Hematopoietic multipotent progenitor cell treated with erythropoietin and hydrocortisone succinate and interleukin-3 and kit ligand, for 17 days (in vitro differentiated cells): ENCODE results near the gene CCHCR1.

ENCODE experiments used
- DNase-seq: peaks from one replicate; pipeline ENCODE4 v3.0.0-alpha.2; 2015; ENCODE audit warnings: low spot score

CCHCR1 gene

DNA sequence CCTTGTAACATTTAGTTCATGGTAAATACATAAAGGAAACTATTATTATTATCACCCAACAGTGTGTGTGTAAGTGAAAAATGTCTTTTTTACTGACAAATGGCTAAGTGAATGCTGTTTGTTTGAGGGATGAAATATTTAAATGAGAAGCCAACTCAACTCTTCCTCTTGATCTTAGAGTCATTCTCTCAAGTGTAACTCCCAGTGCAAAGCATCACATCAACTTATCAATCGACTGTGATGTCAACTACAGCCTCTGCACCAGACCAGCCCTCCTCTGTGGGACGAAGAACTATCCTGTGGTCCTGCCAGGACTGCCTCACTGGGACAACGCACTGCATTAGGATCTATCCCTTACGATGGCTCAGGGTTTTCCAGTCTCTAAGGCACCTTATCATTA, 50.5 kb downstream of the CCHCR1 start:
- DNase-seq: no peak

DNA sequence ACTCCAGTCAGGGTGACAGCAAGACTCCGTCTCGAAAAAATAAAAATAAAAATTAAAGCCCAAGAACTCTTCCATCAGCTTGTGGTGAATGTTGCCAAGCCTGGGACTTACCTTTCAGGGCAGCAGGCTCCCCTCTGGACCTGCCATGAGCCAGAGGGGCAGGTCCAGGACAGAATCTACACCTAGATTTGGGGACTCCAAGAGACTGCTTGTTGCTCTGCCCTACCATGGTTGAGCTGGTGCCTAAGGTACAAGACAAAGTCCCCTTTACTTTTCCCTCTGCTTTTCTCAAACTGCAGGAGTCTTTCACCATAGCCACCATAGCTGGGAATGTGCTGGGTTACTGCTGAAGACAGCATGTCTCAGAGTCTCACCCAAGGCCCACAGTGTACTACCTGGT, 54.5 kb downstream of the CCHCR1 start:
- DNase-seq: no peak

GRCh38 chr6:31098449-31098938, 59.1 kb downstream of the CCHCR1 start:
- no peak for DNase-seq

DNA sequence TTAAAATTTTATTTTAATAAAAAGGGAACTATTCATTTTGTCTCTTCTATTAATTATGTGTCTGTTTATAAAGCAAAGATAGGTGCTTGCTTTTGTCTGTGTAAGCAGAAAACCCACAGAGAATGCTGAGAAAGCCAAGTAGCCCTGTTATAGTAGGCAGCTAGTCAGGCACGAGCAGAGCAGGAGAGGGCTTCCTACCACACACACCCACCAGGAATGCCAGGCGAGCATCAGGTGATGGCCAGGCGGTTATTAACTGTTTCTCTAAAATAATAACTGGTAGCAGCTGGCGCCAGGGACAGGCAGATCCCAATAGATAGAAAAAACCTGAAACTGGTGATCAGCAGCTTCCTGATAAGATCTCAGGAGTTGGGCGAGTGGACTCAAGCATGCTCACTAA, 60.9 kb downstream of the CCHCR1 start:
- no peak for DNase-seq

- DNase-seq: no peak
Measured at GRCh38 chr6:31096215-31096614, 61.4 kb downstream of the CCHCR1 start.

- no peak for DNase-seq
Measured at GRCh38 chr6:31094389-31094881, 63.2 kb downstream of the CCHCR1 start.

DNA sequence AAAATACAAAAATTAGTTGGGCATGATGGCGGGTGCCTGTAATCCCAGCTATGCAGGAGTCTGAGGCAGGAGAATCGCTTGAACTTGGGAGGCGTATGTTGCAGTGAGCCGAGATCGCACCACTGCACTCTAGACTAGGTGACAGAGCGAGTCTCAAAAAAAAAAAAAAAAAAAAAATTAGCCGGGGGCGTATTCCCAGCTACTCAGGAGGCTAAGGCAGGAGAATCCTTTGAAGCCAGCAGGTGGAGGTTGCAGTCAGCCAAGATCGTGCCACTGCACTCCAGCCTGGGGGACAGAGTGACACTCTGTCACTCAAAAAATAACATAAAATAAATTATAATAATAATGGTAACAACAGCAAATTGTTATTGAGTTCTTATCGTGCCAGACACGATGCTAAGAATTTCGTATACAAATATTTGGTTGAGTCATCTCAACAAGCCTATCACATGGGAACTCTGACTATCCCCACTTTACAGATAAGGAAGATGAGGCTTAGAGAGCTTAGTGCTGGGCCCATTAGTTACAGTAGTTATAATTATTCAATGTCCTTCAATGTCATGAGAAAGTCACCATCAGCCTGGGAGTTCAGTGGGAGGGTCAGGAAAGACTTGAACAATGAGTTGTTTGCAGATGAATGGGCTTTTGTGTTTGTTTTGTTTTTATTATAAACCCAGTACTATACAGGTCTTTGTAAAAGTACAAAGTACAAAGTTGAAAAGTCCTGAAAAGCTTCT, 64.7 kb downstream of the CCHCR1 start:
- DNase-seq: peak; percentile 23
